Epithelial cell of esophagus (primary cell): Measurements from ENCODE around the gene DLGAP1.

Experiments
- DNase-seq: peaks from one replicate; pipeline ENCODE4 v3.0.0; 2010; ENCODE audit warnings: low read depth
- H3K4me3 ChIP-seq: 2 replicates; pipeline ENCODE4 v1.5.1; 2011; ENCODE audit warnings: mild to moderate bottlenecking, low read length, control low read depth
- TF ChIP-seq, protein P1 (sequence below): IDR thresholded peaks from 2 replicates; pipeline ENCODE4 v1.5.1; 2011; ENCODE audit warnings: low read depth, mild to moderate bottlenecking, low read length, control low read depth, inconsistent platforms; ENCODE audit not compliant: insufficient read depth; ENCODE audit errors: missing control alignments

Gene DLGAP1

DNA sequence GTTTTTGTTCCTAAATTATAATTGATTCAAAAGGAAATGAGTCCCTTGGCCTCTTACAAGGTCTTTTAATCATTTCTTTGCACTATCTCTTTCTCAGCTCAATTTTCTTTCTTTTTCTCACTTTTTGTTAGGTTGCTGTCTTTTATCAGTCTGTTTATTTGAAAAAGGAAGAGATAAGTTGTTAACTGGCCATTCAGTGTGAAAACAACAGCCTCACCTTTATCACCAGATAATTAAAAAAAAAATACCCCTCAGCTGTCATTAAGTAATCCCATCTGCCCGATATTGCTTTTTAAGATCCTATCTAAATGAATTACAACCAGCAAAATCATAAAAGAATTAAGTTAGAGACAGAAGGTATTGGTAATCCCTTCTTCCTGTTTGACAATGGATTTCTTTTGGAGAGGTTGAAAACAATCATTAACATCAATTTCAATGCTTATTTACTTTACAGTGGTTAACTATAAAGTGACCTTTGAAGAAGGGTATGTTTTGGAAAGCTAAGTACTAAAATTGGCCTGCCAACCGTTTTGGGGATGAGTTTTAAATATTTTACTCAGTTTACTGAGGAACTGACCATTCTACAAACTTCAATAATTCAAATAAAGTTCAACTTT is 900.2 kb downstream of the DLGAP1 start:
- no peak for DNase-seq
- H3K4me3 ChIP-seq, result no peak overlapping the region
- TF ChIP-seq, protein P1, sequence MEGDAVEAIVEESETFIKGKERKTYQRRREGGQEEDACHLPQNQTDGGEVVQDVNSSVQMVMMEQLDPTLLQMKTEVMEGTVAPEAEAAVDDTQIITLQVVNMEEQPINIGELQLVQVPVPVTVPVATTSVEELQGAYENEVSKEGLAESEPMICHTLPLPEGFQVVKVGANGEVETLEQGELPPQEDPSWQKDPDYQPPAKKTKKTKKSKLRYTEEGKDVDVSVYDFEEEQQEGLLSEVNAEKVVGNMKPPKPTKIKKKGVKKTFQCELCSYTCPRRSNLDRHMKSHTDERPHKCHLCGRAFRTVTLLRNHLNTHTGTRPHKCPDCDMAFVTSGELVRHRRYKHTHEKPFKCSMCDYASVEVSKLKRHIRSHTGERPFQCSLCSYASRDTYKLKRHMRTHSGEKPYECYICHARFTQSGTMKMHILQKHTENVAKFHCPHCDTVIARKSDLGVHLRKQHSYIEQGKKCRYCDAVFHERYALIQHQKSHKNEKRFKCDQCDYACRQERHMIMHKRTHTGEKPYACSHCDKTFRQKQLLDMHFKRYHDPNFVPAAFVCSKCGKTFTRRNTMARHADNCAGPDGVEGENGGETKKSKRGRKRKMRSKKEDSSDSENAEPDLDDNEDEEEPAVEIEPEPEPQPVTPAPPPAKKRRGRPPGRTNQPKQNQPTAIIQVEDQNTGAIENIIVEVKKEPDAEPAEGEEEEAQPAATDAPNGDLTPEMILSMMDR, result no peak

DNA sequence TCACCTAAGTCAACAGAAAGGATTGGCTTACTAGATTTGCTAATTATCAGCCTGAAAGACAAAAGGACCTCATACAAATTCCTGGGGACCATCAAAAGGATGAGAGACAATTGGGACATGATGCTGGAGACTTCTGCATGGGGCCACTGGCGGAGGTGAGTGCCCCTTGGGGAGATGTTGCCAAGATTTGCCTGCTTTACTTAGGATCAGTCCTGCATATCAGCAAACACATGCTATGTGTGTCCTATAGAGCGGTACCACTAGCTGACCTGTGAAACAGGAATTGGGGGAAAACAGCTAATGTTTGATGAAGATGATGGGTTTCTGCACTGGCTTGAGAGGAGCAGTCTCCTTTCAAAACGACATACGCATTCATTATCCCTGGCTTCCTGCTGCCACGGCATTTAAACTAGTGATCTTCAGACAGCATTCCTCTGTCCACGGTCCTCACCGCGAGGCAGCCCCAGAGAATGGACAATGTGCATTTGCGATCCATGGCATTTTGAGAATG is 901.0 kb downstream of the DLGAP1 start:
- DNase-seq, result no peak
- no peak overlapping the region for H3K4me3 ChIP-seq
- TF ChIP-seq, protein P1, result no peak

DNA sequence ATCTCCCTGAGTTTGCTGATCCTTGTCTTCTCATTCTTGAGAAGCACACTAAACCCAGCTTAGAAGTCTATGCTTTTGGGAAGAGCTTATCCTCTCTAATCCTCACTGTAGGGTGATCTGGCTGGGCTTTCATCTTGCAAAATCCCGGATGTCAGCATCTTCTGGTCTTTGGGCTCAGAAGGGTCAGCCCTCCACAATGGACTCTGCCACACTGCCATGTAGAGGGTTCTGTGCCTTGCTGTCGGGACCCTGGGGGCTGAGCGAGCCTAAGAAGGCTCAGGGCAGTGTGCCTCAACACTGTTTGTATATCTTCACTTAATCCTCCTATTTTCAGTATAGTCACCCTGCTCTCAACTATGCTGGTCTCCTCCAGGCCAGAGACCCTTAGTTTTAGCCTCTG is 902.8 kb downstream of the DLGAP1 start:
- TF ChIP-seq, protein P1, result no peak
- no peak for DNase-seq
- no peak overlapping the region for H3K4me3 ChIP-seq

DNA sequence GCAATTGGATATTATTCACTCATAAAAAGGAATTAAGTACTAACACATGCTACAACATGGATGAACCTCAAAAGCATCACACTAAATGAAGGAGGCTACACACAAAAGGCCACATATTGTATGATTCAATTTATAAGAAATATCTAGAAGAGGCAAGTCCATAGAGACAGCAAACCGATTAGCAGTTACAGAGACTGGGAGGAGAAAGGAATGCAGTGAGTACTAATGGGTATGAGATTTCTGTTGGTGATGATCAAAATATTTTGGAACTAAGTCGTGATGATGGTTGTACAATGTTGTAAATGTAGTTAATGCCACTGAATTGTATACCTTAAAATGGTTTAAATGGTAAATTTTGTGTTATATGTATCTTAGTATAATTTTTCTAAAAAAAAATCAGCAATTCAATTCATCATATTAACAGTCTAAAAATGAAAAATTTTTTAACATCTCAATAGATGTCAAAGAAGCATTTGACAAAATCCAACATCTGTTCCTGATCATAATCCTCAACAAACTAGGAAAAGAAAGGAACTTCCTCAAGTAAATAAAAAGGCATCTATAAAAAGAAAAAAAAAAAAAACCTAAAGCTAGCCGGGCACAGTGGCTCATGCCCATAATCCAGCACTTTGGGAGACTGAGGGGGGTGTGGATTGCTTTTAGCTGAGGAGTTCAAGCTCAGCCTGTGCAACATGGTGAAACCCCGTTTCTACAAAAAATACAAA is 907.1 kb downstream of the DLGAP1 start:
- no peak for DNase-seq

DNA sequence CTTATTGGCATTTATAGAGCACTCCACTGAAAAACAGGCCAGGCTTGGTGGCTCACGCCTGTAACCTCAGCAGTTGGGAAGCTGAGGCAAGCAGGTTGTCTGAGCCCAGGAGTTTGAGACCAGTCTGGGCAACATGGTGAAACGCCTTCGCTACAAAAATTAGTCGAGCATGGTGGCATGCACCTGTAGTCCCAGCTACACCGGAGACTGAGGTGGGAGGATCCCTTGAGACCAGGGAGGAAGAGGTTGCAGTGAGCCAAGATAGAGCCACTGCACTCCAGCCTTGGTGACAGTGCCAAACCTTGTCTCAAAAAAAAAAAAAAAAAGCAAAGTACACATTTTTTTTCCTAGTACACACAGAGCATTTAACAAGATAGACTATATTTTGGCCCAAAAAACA is 909.0 kb downstream of the DLGAP1 start:
- no peak for DNase-seq
- no peak overlapping the region for H3K4me3 ChIP-seq
- TF ChIP-seq, protein P1, result no peak

More for the DNA sequence above, 907.1 kb downstream of the DLGAP1 start:
- H3K4me3 ChIP-seq, result no peak overlapping the region
- TF ChIP-seq, protein P1, result no peak

DNA sequence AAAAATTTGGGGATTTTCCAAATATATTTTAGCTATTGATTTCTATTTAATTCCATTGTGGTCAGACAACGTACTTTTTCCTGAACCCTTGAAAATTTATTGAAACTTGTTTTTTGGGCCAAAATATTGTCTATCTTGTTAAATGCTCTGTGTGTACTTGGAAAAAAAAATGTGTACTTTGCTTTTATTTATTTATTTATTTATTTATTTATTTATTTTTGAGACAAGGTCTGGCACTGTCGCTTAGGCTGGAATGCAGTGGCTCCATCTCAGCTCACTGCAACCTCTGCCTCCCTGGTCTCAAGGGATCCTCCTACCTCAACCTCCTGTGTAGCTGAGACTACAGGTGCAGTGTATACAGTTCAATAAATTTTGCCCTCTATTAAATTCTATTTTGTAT is 910.6 kb downstream of the DLGAP1 start:
- no peak overlapping the region for H3K4me3 ChIP-seq
- DNase-seq, result no peak
- TF ChIP-seq, protein P1, result no peak
